ENCODE data around the gene KIF1A.
"Not testable (repeated sequence)": the region's sequence is repeated elsewhere in the genome, so short reads cannot be mapped to it uniquely, and the experiment has no call there.

Gene KIF1A

GRCh38 chr2:240786355-240786841 lies 33.6 kb downstream of the KIF1A start:
- no peak for DNase-seq

GRCh38 chr2:240785424-240786335 lies 34.3 kb downstream of the KIF1A start:
- DNase-seq = no peak

GRCh38 chr2:240784629-240785423 lies 35.2 kb downstream of the KIF1A start:
- no peak for DNase-seq

- DNase-seq = no peak
Observed at GRCh38 chr2:240783819-240784621, 36.0 kb downstream of the KIF1A start.

- no peak for DNase-seq
Observed at GRCh38 chr2:240782886-240783818, 36.9 kb downstream of the KIF1A start.

GRCh38 chr2:240782221-240782885 lies 37.7 kb downstream of the KIF1A start:
- DNase-seq = no peak

- no peak for DNase-seq
Observed at GRCh38 chr2:240781471-240782220, 38.4 kb downstream of the KIF1A start.

GRCh38 chr2:240780023-240780700 lies 39.9 kb downstream of the KIF1A start:
- no peak for DNase-seq

- not testable (repeated sequence) for DNase-seq
Observed at GRCh38 chr2:240779250-240779832, 40.7 kb downstream of the KIF1A start.

GRCh38 chr2:240778426-240778825 lies 41.6 kb downstream of the KIF1A start:
- DNase-seq = no peak

- DNase-seq = no peak
Observed at GRCh38 chr2:240777456-240778212, 42.4 kb downstream of the KIF1A start.

- DNase-seq = no peak
Observed at GRCh38 chr2:240775905-240776304, 44.1 kb downstream of the KIF1A start.

- DNase-seq = no peak
Observed at GRCh38 chr2:240774856-240775255, 45.2 kb downstream of the KIF1A start.

- no peak for DNase-seq
Observed at GRCh38 chr2:240769096-240769495, 50.9 kb downstream of the KIF1A start.

- DNase-seq = no peak
Observed at GRCh38 chr2:240768216-240768615, 51.8 kb downstream of the KIF1A start.

- no peak for DNase-seq
Observed at GRCh38 chr2:240767341-240767740, 52.7 kb downstream of the KIF1A start.

- DNase-seq = no peak
Observed at GRCh38 chr2:240766072-240766471, 53.9 kb downstream of the KIF1A start.

GRCh38 chr2:240765007-240765406 lies 55.0 kb downstream of the KIF1A start:
- DNase-seq = no peak

GRCh38 chr2:240764605-240765004 lies 55.4 kb downstream of the KIF1A start:
- no peak for DNase-seq

Measured in DMS153 (cell line).